GM18508 (cell line): Measurements from ENCODE around the gene TCFL5.

Source experiments
- ATAC-seq: cut with Tn5 transposase; IDR thresholded peaks from one replicate; pipeline ENCODE4 v1.9.1; 2021; ENCODE audit warnings: moderate number of reproducible peaks; ENCODE audit not compliant: insufficient read depth, unreplicated experiment

TCFL5 gene

GRCh38 chr20:62838128-62838891 lies 23.3 kb downstream of the TCFL5 start:
- no peak for ATAC-seq

- ATAC-seq: no peak
Observed at GRCh38 chr20:62837790-62838127, 23.9 kb downstream of the TCFL5 start.

- no peak for ATAC-seq
Observed at GRCh38 chr20:62836967-62837490, 24.6 kb downstream of the TCFL5 start.

GRCh38 chr20:62835931-62836861 lies 25.4 kb downstream of the TCFL5 start:
- ATAC-seq: no peak

GRCh38 chr20:62834967-62835730 lies 26.5 kb downstream of the TCFL5 start:
- ATAC-seq: no peak

GRCh38 chr20:62832951-62833391 lies 28.7 kb downstream of the TCFL5 start:
- no peak for ATAC-seq

- ATAC-seq: no peak
Observed at GRCh38 chr20:62832212-62832922, 29.3 kb downstream of the TCFL5 start.

GRCh38 chr20:62831854-62832211 lies 29.8 kb downstream of the TCFL5 start:
- ATAC-seq: no peak

GRCh38 chr20:62831361-62831788 lies 30.2 kb downstream of the TCFL5 start:
- no peak for ATAC-seq

GRCh38 chr20:62830821-62831220 lies 30.8 kb downstream of the TCFL5 start:
- no peak for ATAC-seq

- ATAC-seq: no peak
Observed at GRCh38 chr20:62830251-62830650, 31.4 kb downstream of the TCFL5 start.

- no peak for ATAC-seq
Observed at GRCh38 chr20:62829231-62830230, 32.1 kb downstream of the TCFL5 start.

GRCh38 chr20:62828511-62829230 lies 33.0 kb downstream of the TCFL5 start:
- ATAC-seq: no peak

- no peak for ATAC-seq
Observed at GRCh38 chr20:62828051-62828450, 33.6 kb downstream of the TCFL5 start.

- ATAC-seq: no peak
Observed at GRCh38 chr20:62827311-62828038, 34.1 kb downstream of the TCFL5 start.

- ATAC-seq: no peak
Observed at GRCh38 chr20:62826646-62827310, 34.8 kb downstream of the TCFL5 start.
